ENCODE measurements around the gene ZC3H18.

The ZC3H18 gene

GRCh38 chr16:88533381-88533917, 36.8 kb upstream of the ZC3H18 start:
- DNase-seq = no peak

GRCh38 chr16:88533932-88534637, 36.1 kb upstream of the ZC3H18 start:
- DNase-seq = no peak

GRCh38 chr16:88534638-88535190, 35.5 kb upstream of the ZC3H18 start:
- no peak for DNase-seq

- no peak for DNase-seq
Observed at GRCh38 chr16:88535191-88535856, 34.9 kb upstream of the ZC3H18 start.

GRCh38 chr16:88535857-88536222, 34.4 kb upstream of the ZC3H18 start:
- DNase-seq = no peak

- DNase-seq = no peak
Observed at GRCh38 chr16:88536510-88536909, 33.7 kb upstream of the ZC3H18 start.

GRCh38 chr16:88536971-88537751, 33.0 kb upstream of the ZC3H18 start:
- no peak for DNase-seq

GRCh38 chr16:88537859-88538258, 32.3 kb upstream of the ZC3H18 start:
- no peak for DNase-seq

GRCh38 chr16:88538366-88539060, 31.7 kb upstream of the ZC3H18 start:
- DNase-seq = no peak

GRCh38 chr16:88539261-88539651, 30.9 kb upstream of the ZC3H18 start:
- no peak for DNase-seq

GRCh38 chr16:88539652-88540345, 30.4 kb upstream of the ZC3H18 start:
- no peak for DNase-seq

GRCh38 chr16:88540346-88540977, 29.7 kb upstream of the ZC3H18 start:
- no peak for DNase-seq

- DNase-seq = no peak
Observed at GRCh38 chr16:88541831-88542616, 28.2 kb upstream of the ZC3H18 start.

GRCh38 chr16:88543230-88543813, 26.9 kb upstream of the ZC3H18 start:
- DNase-seq = no peak

- no peak for DNase-seq
Observed at GRCh38 chr16:88545781-88546180, 24.4 kb upstream of the ZC3H18 start.

- no peak for DNase-seq
Observed at GRCh38 chr16:88548131-88548874, 21.9 kb upstream of the ZC3H18 start.

GRCh38 chr16:88548985-88549384, 21.2 kb upstream of the ZC3H18 start:
- no peak for DNase-seq

- no peak for DNase-seq
Observed at GRCh38 chr16:88549671-88550245, 20.4 kb upstream of the ZC3H18 start.

- DNase-seq = no peak
Observed at GRCh38 chr16:88550246-88550661, 19.9 kb upstream of the ZC3H18 start.
